Neural cell (in vitro differentiated cells): ENCODE results near the gene GALNT3. TPM values are rescaled to one million over a fixed set of nuclear protein-coding genes. Genes with fewer than 3 reads are reported as not detected.

Experiments
- H2AFZ ChIP-seq: fragments of 200-600, 300-800 bp; sonication (generic), shearing (Covaris generic); 2 replicates; pipeline ENCODE4 v1.6.0; 2014; ENCODE audit warnings: low read depth, mild to moderate bottlenecking, antibody characterized with exemption, low read length, moderate library complexity
- H3F3A ChIP-seq: fragments of 200-600 bp; shearing (Covaris generic); 2 replicates; pipeline ENCODE4 v1.6.1; 2016; ENCODE audit warnings: mild to moderate bottlenecking, moderate library complexity, mixed read lengths, antibody characterized with exemption, low read length; ENCODE audit not compliant: insufficient read depth, poor library complexity, severe bottlenecking
- H3K27ac ChIP-seq: fragments of 200-600, 300-800 bp; sonication (generic), shearing (Covaris generic); 2 replicates; pipeline ENCODE4 v1.5.1; 2014; ENCODE audit warnings: mild to moderate bottlenecking, low read length, moderate library complexity
- H3K27me3 ChIP-seq: fragments of 300-800, 200-600 bp; sonication (generic), shearing (Covaris generic); 2 replicates; pipeline ENCODE4 v1.6.0; 2014; ENCODE audit warnings: mild to moderate bottlenecking, low read depth, low read length, moderate library complexity; ENCODE audit not compliant: insufficient read depth
- H3K36me3 ChIP-seq: fragments of 300-800, 200-600 bp; sonication (generic), shearing (Covaris generic); 2 replicates; pipeline ENCODE4 v1.5.1; 2014; ENCODE audit warnings: mild to moderate bottlenecking, antibody characterized with exemption, low read length, moderate library complexity; ENCODE audit not compliant: insufficient read depth
- H3K4me2 ChIP-seq: fragments of 300-800, 200-600 bp; sonication (generic), shearing (Covaris generic); 2 replicates; pipeline ENCODE4 v1.6.0; 2014; ENCODE audit warnings: mild to moderate bottlenecking, low read length
- H3K4me3 ChIP-seq: fragments of 300-800, 200-600 bp; sonication (generic), shearing (Covaris generic); 2 replicates; pipeline ENCODE4 v1.5.1; 2014; ENCODE audit warnings: mild to moderate bottlenecking, low read length, moderate library complexity
- H3K79me2 ChIP-seq: fragments of 200-600 bp; shearing (Covaris generic); replicated peaks from 2 replicates; pipeline ENCODE4 v1.6.0; 2014; ENCODE audit warnings: mild to moderate bottlenecking, low read length, moderate library complexity; ENCODE audit not compliant: insufficient read depth
- H3K9ac ChIP-seq: fragments of 300-800, 200-600 bp; sonication (generic), shearing (Covaris generic); 2 replicates; pipeline ENCODE4 v1.6.1; 2016; ENCODE audit warnings: mild to moderate bottlenecking, low read length, mixed read lengths
- H3K9me2 ChIP-seq: fragments of 200-600 bp; shearing (Covaris generic); 2 replicates; pipeline ENCODE4 v1.6.1; 2016; ENCODE audit warnings: mild to moderate bottlenecking, low read length, mixed read lengths; ENCODE audit not compliant: insufficient read depth
- H3K9me3 ChIP-seq: fragments of 200-600, 300-800 bp; sonication (generic), shearing (Covaris generic); 2 replicates; pipeline ENCODE4 v1.6.1; 2016; ENCODE audit warnings: mild to moderate bottlenecking, mixed run types, low read length, moderate library complexity, mixed read lengths
- H4K20me1 ChIP-seq: fragments of 200-600 bp; shearing (Covaris generic); 2 replicates; pipeline ENCODE4 v1.6.1; 2016; ENCODE audit warnings: mild to moderate bottlenecking, mixed run types; ENCODE audit not compliant: insufficient read depth
- EP300 ChIP-seq: fragments of 450-650 bp; conservative IDR thresholded peaks from 2 replicates; pipeline ENCODE4 v1.6.1; 2014; ENCODE audit warnings: antibody characterized with exemption, mild to moderate bottlenecking, moderate library complexity; ENCODE audit not compliant: poor library complexity, severe bottlenecking
- EZH2 ChIP-seq: fragments of 200-600, 300-800 bp; shearing (Covaris generic), sonication (generic); IDR thresholded peaks from 2 replicates; pipeline ENCODE4 v1.6.1; 2014; ENCODE audit warnings: antibody characterized with exemption, low read length, borderline replicate concordance, mild to moderate bottlenecking; ENCODE audit not compliant: insufficient read depth, poor library complexity, severe bottlenecking
- MXI1 ChIP-seq: fragments of 450-650 bp; conservative IDR thresholded peaks from 2 replicates; pipeline ENCODE4 v1.6.1; 2014; ENCODE audit warnings: antibody characterized with exemption, mild to moderate bottlenecking; ENCODE audit not compliant: poor library complexity, severe bottlenecking
- POLR2AphosphoS5 ChIP-seq: IDR thresholded peaks from 2 replicates; pipeline ENCODE4 v1.6.1; 2012
- RAD21 ChIP-seq: fragments of 450-650 bp; conservative IDR thresholded peaks from 2 replicates; pipeline ENCODE4 v1.6.1; 2014; ENCODE audit warnings: antibody characterized with exemption, mild to moderate bottlenecking, moderate library complexity
- SMC3 ChIP-seq: fragments of 450-650 bp; conservative IDR thresholded peaks from 2 replicates; pipeline ENCODE4 v1.6.1; 2014; ENCODE audit warnings: antibody characterized with exemption, mild to moderate bottlenecking, moderate library complexity; ENCODE audit not compliant: poor library complexity
- TAF1 ChIP-seq: IDR thresholded peaks from 2 replicates; pipeline ENCODE4 v1.6.1; 2012; ENCODE audit warnings: low read depth
- polyA plus RNA-seq: library from polyadenylated mRNA; depleted of rRNA; stranded (reverse); fragments of >200 nt; gene quantifications from 2 replicates; pipeline ENCODE4 v1.2.3, GENCODE V29; 2014
- TF ChIP-seq, protein P1 (sequence below): fragments of 450-650 bp; IDR thresholded peaks from 2 replicates; pipeline ENCODE4 v1.5.1; 2014; ENCODE audit warnings: antibody characterized with exemption, mild to moderate bottlenecking, moderate library complexity; ENCODE audit not compliant: poor library complexity, severe bottlenecking
- TF ChIP-seq, protein P2 (sequence below): IDR thresholded peaks from 2 replicates; pipeline ENCODE4 v1.6.1; 2012; ENCODE audit warnings: borderline replicate concordance

GALNT3 gene
- polyA plus RNA-seq, 1 donor from 2014 or later, result 3.7 TPM

DNA sequence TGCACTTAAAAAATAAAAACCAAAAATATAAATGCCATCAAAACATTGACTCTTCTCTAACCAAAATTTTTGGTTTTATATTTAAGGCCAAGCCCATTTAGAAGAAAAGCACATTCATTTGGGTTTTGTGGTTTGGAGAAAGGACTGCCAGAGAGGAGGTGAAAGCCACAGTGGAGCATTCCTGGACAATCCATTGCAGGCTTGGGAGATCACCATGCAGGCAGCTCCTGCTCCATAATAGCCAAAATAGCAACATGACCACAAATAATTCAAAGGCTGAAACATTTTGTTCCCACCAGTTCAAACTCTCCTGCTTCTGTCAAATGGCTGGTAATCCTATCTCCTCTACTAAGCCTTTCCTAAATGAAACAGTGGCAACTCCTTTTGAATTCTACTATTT, 73.5 kb downstream of the GALNT3 start:
- Histone ChIP-seq H3K27me3 (no peaks in the 10 kb centered on the region), H3K9ac (no peak overlapping the region), H3K27ac (no peak overlapping the region), H3K4me2 (no peak overlapping the region), H4K20me1 (no peaks in the 10 kb centered on the region), H3K9me3 (no peaks in the 10 kb centered on the region), H3K36me3 (no peaks in the 10 kb centered on the region), H3K9me2 (no peaks in the 10 kb centered on the region), H2AFZ (no peak overlapping the region), H3K79me2 (no peaks in the 10 kb centered on the region), H3F3A (no peaks in the 10 kb centered on the region), H3K4me3 (no peak overlapping the region)
- TF ChIP-seq SMC3, result no peak
- TF ChIP-seq, protein P1, sequence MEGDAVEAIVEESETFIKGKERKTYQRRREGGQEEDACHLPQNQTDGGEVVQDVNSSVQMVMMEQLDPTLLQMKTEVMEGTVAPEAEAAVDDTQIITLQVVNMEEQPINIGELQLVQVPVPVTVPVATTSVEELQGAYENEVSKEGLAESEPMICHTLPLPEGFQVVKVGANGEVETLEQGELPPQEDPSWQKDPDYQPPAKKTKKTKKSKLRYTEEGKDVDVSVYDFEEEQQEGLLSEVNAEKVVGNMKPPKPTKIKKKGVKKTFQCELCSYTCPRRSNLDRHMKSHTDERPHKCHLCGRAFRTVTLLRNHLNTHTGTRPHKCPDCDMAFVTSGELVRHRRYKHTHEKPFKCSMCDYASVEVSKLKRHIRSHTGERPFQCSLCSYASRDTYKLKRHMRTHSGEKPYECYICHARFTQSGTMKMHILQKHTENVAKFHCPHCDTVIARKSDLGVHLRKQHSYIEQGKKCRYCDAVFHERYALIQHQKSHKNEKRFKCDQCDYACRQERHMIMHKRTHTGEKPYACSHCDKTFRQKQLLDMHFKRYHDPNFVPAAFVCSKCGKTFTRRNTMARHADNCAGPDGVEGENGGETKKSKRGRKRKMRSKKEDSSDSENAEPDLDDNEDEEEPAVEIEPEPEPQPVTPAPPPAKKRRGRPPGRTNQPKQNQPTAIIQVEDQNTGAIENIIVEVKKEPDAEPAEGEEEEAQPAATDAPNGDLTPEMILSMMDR, result no peak
- no peak for TF ChIP-seq TAF1
- TF ChIP-seq EP300, result no peak
- TF ChIP-seq RAD21, result no peak
- TF ChIP-seq, protein P2, sequence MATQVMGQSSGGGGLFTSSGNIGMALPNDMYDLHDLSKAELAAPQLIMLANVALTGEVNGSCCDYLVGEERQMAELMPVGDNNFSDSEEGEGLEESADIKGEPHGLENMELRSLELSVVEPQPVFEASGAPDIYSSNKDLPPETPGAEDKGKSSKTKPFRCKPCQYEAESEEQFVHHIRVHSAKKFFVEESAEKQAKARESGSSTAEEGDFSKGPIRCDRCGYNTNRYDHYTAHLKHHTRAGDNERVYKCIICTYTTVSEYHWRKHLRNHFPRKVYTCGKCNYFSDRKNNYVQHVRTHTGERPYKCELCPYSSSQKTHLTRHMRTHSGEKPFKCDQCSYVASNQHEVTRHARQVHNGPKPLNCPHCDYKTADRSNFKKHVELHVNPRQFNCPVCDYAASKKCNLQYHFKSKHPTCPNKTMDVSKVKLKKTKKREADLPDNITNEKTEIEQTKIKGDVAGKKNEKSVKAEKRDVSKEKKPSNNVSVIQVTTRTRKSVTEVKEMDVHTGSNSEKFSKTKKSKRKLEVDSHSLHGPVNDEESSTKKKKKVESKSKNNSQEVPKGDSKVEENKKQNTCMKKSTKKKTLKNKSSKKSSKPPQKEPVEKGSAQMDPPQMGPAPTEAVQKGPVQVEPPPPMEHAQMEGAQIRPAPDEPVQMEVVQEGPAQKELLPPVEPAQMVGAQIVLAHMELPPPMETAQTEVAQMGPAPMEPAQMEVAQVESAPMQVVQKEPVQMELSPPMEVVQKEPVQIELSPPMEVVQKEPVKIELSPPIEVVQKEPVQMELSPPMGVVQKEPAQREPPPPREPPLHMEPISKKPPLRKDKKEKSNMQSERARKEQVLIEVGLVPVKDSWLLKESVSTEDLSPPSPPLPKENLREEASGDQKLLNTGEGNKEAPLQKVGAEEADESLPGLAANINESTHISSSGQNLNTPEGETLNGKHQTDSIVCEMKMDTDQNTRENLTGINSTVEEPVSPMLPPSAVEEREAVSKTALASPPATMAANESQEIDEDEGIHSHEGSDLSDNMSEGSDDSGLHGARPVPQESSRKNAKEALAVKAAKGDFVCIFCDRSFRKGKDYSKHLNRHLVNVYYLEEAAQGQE, result no peak
- TF ChIP-seq POLR2AphosphoS5, result no peak
- no peak for TF ChIP-seq MXI1
- no peak for TF ChIP-seq EZH2

- H3K79me2 ChIP-seq, result no peaks in the 10 kb centered on the region
- H3K4me3 ChIP-seq, result no peak overlapping the region
- H3K4me2 ChIP-seq, result no peak overlapping the region
- no peaks in the 10 kb centered on the region for H4K20me1 ChIP-seq
- H3K36me3 ChIP-seq, result no peaks in the 10 kb centered on the region
- no peak overlapping the region for H3K9ac ChIP-seq
- no peak overlapping the region for H2AFZ ChIP-seq
- no peaks in the 10 kb centered on the region for H3K9me2 ChIP-seq
- H3K27me3 ChIP-seq, result no peaks in the 10 kb centered on the region
- H3F3A ChIP-seq, result no peaks in the 10 kb centered on the region
- H3K9me3 ChIP-seq, result no peaks in the 10 kb centered on the region
- TF ChIP-seq, protein P2, result no peak
- no peak for TF ChIP-seq EP300
- no peak for TF ChIP-seq TAF1
- no peak for TF ChIP-seq SMC3
- no peak for TF ChIP-seq EZH2
- TF ChIP-seq, protein P1, result no peak
- no peak for TF ChIP-seq MXI1
- H3K27ac ChIP-seq, result no peak overlapping the region
Observed at GRCh38 chr2:165718610-165719210, 75.3 kb downstream of the GALNT3 start.
